HS-5 (cell line): ENCODE results near the gene NFIB.

Source experiments
- DNase-seq: peaks from one replicate; pipeline ENCODE4 v3.0.0-alpha.2; 2012; ENCODE audit warnings: low read depth

The NFIB gene

GRCh38 chr9:14273696-14274121 is 40.2 kb downstream of the NFIB start:
- no peak for DNase-seq

DNA sequence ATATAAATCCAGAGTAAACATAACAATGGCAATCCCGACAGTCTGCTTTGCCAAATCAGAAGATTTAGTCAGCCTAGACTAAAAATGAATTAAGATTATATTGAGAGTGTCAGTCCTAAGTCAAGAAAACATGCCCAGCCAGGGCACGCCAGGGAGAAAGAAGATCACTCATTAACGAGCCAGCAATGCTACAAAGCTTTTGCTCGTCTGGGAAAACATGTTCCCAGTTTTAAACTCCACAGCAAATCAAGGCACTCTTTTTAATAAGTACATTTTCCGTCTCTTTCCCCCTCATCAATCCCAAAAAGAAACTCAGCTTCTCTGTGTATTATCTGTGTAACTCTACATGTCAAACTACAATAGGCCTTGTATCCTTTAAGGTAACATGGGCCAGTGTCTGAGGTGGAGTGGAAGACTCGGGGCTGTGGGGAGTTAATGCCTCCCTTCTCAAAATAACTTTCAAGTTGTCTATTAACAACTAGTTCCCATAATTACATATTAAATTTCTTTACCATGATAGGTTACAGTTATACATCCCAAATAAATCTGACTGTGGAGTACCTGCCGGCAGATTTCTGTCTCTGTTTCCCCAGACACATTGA is 40.9 kb downstream of the NFIB start:
- no peak for DNase-seq

GRCh38 chr9:14271093-14271673 is 42.8 kb downstream of the NFIB start:
- DNase-seq, result no peak

GRCh38 chr9:14270358-14271092 is 43.4 kb downstream of the NFIB start:
- no peak for DNase-seq

GRCh38 chr9:14269916-14270315 is 44.0 kb downstream of the NFIB start:
- DNase-seq, result no peak

GRCh38 chr9:14263707-14264483 is 50.0 kb downstream of the NFIB start:
- DNase-seq, result no peak

DNA sequence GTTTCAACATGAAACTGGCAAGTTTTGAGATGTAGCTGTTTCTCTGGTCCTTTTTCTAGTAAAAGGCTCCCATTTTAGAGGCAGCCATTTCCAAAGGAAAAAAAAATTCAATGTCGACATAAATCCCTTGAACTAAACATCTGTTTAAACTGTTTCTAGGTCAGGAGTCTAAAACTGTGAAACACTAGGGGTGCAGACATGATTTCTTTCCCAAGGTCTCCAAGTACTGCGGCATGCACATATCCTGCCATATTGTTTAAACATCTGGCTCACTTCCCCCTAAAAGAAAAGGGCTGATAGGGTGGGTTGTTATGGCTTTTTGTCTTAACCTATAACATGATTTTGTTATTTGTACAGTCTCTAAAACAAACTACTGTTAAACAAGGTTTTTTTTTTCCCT is 51.1 kb downstream of the NFIB start:
- no peak for DNase-seq

- no peak for DNase-seq
Observed at GRCh38 chr9:14261616-14262015, 52.3 kb downstream of the NFIB start.

DNA sequence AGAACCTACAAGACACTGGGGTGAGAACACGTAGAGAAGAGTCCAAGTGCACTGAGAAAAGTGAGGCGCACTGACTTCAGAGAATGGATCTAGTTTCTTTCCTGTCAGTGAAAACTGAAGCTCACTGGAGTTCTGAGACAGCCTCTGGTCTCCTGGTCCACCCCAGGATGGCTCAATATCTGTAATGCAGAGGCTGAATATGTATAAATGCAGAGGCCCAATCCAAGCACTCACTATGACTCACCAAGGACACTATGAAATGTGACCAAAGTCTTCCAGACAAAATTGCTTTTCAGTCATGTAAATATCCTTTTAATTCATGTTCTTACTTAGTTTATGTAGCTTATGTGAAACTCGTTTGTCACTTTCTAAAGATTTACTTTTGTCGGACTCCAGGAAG is 53.8 kb downstream of the NFIB start:
- no peak for DNase-seq

DNA sequence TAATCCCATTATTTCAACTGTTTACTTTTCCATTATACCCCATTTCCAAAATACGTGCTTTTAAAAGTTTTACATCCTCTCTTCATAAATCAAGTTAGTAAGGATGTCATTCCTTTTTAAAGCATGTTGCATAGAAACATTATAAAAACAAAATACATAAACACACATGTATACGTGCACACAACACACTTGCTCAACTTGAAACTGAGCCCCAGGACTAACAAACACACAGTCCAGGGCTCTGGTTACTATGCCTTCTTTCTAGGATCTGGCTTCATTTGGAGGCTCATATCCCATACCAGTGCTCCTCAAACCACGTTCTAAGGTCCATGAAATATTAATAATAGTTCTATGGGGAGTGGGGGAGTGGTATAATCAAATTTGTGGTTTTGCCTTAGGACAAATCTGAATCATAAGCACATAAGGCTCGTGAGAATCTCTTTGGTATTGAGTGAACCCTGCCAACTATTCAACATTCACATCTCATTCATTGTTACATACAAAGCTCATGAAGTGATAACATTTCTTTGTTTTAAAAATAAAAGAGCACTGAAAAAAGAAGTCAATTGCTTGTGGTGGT is 55.2 kb downstream of the NFIB start:
- DNase-seq, result no peak

DNA sequence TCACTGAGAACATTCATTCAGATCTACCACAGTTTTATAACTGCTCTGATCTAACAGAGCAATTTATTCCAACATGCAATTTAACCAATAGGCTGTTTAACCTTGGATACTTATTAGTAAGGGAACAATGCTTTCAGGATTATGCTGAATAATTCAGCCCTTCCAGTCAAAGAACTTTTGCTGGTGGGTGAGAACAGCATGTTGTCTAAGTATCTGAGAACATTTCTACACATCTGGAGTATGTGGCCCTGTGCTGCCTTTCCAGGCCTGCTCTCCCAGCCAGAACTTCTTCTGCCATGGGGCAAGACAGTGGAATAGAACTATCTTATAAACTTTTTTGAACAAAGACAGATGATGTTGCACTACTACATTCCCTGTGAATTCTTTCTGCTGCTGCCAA is 55.8 kb downstream of the NFIB start:
- no peak for DNase-seq

DNA sequence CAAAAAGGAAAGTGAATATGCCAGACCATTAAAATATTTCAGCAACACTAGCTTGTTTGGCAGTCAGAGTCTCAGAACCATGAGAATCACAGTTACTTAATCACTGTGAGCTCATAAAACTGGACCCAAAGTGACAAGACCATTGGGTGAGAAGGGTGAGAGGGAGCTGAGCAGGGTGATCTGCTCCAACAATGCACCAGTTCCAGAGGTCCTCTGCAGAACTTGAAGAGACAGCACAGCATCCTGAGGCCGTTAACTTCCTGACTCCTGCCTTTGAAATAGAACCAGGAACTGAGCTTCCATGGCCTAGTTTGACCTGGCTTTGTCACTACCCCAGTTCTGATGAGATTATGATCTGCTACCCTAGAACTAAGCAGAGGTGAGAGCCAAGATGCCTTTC is 57.4 kb downstream of the NFIB start:
- DNase-seq, result no peak

DNA sequence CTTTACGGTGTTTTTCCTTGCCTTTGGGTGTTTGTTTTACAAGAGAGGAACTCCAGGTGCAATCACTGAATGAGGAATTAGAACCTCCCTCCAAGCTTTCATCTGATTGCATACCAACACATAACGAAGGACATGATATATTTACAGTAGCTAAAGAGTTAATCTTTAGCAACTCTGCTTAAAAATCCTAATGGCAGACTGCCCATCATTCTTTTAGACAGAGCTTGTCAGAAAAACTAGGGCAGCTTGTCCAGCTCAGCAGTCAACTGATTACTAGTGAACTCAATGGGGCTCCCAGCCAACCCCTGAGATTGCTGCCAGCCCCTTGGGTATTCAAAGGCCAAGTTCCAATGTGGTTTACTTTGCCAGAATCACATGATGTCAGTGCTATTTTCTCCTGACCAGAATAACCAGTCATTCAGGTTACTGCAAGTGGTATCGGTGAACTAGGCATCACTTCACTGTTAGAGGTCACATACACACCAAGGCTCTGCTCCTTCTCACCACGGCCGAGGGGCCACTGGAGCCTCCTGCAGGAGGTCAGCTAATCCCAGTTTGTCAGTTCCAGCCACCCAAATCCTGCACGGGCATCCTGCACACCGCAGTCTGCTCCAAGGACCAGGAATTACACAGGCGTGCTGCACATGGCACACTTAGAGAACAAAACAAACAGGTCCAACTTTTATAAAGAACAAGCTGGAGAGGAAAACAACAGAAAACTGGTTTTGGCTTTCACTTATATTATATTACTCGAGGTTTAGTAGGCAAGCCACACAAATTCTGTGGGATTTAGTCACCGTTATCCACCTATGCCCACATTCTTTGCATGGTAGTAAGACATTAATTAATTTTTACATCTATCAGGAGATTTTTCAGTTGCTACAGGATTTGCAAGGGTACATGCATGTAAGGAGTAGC is 62.5 kb downstream of the NFIB start:
- DNase-seq, result peak; percentile 77

- no peak for DNase-seq
Observed at GRCh38 chr9:14250794-14251153, 63.2 kb downstream of the NFIB start.

DNA sequence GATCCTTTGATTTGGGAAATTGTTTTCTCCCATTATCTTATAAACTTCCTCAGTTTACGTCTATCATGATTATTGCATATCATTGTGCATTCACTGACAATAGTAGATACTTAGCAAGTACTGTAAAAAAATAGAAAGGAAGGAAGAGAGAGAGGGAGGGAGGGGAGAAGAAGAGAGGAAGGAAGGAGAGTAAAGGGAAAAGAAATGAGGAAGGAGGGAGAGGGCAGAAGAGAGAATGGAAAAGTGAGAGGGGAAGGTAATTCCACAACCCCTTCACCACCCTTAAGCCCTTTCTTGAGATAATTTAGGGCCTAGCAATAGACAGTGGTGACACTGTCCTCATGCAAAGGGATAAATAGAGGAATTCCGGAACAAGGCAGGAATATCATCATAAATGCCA is 64.4 kb downstream of the NFIB start:
- DNase-seq, result no peak

GRCh38 chr9:14248149-14248548 is 65.8 kb downstream of the NFIB start:
- no peak for DNase-seq

DNA sequence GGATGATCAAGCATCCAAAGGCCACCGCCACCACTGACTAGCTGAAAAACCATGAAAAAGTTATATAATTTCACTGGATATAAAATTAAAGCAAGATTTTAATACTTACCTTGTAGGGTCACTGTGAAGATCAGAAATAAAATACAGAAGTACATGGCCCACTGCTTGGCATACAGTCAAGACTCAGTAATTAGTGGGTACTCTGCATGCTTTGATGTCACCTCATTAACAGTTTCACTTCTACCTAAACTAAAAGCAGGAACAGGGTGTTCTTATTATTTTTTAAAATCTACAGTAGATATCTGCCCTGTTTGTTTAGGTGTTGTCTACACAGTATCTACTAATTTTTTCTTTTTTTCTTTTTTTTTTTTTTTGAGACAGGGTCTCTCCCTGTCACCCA is 66.4 kb downstream of the NFIB start:
- no peak for DNase-seq

- DNase-seq, result no peak
Observed at GRCh38 chr9:14246951-14247350, 67.0 kb downstream of the NFIB start.

DNA sequence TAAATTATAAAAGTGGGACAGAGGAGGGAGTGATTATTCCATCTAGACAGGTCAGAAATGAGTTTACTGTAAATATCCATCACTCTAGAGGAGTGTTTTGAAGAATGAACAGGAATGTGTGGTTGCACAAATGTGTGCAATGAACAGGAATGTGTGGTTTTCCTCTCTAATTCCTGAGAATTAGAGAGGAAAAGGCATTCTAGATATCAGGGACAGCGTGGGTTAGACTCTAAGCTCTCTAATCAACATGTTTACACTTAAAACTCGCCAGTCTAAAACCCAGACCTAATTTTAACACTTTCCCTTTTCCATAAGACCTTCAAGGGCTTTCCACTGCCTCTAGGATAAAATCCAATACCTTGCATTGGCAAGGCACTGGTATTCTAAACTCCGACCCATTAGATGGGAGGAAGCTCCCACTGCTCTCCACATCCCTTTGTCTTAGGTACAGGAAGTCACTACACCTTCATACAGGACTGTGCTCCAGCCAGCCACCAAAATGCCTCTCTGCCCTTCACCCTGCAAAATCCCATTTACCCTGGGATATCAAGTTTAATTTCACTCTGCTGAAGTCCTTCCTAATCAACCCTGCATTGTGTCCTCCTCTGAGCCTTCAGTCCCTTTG is 67.9 kb downstream of the NFIB start:
- DNase-seq, result peak; percentile 28

DNA sequence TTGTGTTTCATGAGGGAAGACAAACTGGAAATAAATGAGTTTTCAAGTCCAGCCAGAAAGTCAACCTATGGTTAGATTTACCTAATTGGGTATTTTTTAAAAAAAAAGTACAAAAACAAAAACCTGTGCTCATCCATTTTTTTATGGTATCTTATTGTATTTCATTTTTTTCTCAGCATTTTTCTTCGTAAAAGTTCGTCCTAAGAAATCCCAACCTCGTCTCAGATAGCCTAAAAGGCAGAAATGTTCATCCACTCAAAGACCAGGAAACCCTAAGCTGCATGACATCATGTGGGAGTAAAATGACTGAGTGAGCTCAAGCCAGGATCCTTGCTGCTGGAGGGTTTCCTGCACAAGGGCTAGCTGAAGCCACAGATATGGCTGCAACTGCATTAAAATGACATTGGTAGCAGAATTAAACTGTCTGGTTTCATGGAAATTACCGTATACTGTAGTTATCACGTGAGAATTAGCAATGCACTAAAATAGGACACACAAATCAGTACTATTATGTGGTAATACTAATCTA is 70.4 kb downstream of the NFIB start:
- no peak for DNase-seq
